Measurements from ENCODE around the gene SIPA1L3. TPM values are rescaled to one million over a fixed set of nuclear protein-coding genes. Genes with fewer than 3 reads are reported as not detected.

Gene SIPA1L3
- total and polyA plus RNA-seq, 9 of the 15 experiments (the other 6 are each of a cell fraction or from before 2014, with no cell fraction given), result 0.01 to 6.1 (median 2.5) TPM

GRCh38 chr19:38175422-38175821 lies 268.4 kb downstream of the SIPA1L3 start (continued):
- TF ChIP-seq ZBTB12 (CRISPR knock-in tag; IDR thresholded peaks at IDR 0.05) (no peak), DMBX1 (CRISPR knock-in tag; IDR thresholded peaks at IDR 0.05; ENCODE audit: borderline replicate concordance) (no peak)

- H3K79me2 ChIP-seq (ENCODE audit: control insufficient read depth, insufficient read depth, low read length), result no peaks in the 10 kb centered on the region
- intact Hi-C loops (cut with micrococcal nuclease) (no loop called here), in situ Hi-C loops (cut with MboI) (no loop called here)
- no peak overlapping the region for H3K9ac ChIP-seq (ENCODE audit: insufficient read depth in 1 of 2, low read depth in 2 of 2, low read length in 2 of 2)
- ChIA-PET CTCF (ENCODE audit: low intra/inter-chr PET ratio) (no interaction called here), POLR2A (no interaction called here)
- no peaks in the 10 kb centered on the region for H3K36me3 ChIP-seq (ENCODE audit: control insufficient read depth, insufficient read depth, low read length)
- no peaks in the 10 kb centered on the region; the same call in 1 of the 2 replicates for H4K20me1 ChIP-seq (replicated peaks; ENCODE audit: control insufficient read depth, insufficient read depth, low read length)
- H2AFZ ChIP-seq (ENCODE audit: low read depth, low read length), result no peak overlapping the region
- H3K4me2 ChIP-seq (ENCODE audit: insufficient read depth, low read length), result no peak overlapping the region
- no TSS peak for BruUV-seq (replicated peaks)
- DNase-seq (ENCODE audit: extremely low read depth in 1 of 4, low spot score in 3 of 4), result no peak
- peaks cover 13 to 17% of the 10 kb centered on the region in 2 experiments; a peak in 4 of 5 replicates for H3K4me1 ChIP-seq (replicated peaks in 1 of 2; ENCODE audit: control insufficient read depth in 2 of 2, insufficient read depth in 2 of 2, low read length in 2 of 2)
- 29% methylated on average over 3 of the region's 3 CpGs for WGBS (ENCODE audit: insufficient coverage, low coverage, missing lambda C conversion rate)
- no peaks in the 10 kb centered on the region; a peak in 1 of 5 replicates for H3K27me3 ChIP-seq (ENCODE audit: control insufficient read depth in 2 of 2, insufficient read depth in 2 of 2, low read length in 2 of 2)
- H3K9me3 ChIP-seq (replicated peaks; ENCODE audit: control insufficient read depth, insufficient read depth, low read depth, low read length), result peaks cover 2% of the 10 kb centered on the region; the same call in 1 of the 2 replicates
- no peak for ATAC-seq
- no peak overlapping the region for H3K4me3 ChIP-seq
- H3K27ac ChIP-seq (ENCODE audit: extremely low read depth, low read depth, low read length), result no peak overlapping the region
- no peak for FAIRE-seq
- 0 out of 2 replicates have a peak, but pooled peaks have one; percentile 28 for TF ChIP-seq ZFP1 (CRISPR knock-in tag; IDR thresholded peaks at IDR 0.05)
- no peak for TF ChIP-seq PATZ1 (CRISPR knock-in tag; IDR thresholded peaks at IDR 0.05; ENCODE audit: borderline replicate concordance)
- 0 out of 2 replicates have a peak, but pooled peaks have one; percentile 56 for TF ChIP-seq TRIM28 (IDR thresholded peaks at IDR 0.05)
- TF ChIP-seq ZNF316 (IDR thresholded peaks at IDR 0.05), result peak; percentile 69
- no peak for TF ChIP-seq MAFK (IDR thresholded peaks at IDR 0.05; ENCODE audit: low read length)
- TF ChIP-seq C11orf30 (IDR thresholded peaks at IDR 0.05; ENCODE audit: low read depth), result peak; percentile 50
- H3K9me1 ChIP-seq (ENCODE audit: control insufficient read depth, insufficient read depth, low read length), result no peaks in the 10 kb centered on the region
These were observed 273.1 kb downstream of the SIPA1L3 start for GRCh38 chr19:38180071-38180470.

Data from K562 (cell line).